ENCODE results near the gene NME9.

Gene NME9

GRCh38 chr3:138310494-138310893 lies 19.2 kb downstream of the NME9 start:
- H2AFZ ChIP-seq (ENCODE audit: low read length, unreplicated experiment) = no peak overlapping the region
- H3K36me3 ChIP-seq (ENCODE audit: insufficient read depth, low read length) = no peaks in the 10 kb centered on the region
- H3K4me3 ChIP-seq (ENCODE audit: low read depth, low read length) = no peak overlapping the region
- H3K27ac ChIP-seq (ENCODE audit: low read depth, low read length) = no peak overlapping the region
- peaks cover 10% of the 10 kb centered on the region for H3K4me1 ChIP-seq (ENCODE audit: control insufficient read depth, insufficient read depth, low read length, unreplicated experiment)
- H3K27me3 ChIP-seq (ENCODE audit: insufficient read depth, low read length) = no peaks in the 10 kb centered on the region
- H3K79me2 ChIP-seq (ENCODE audit: control insufficient read depth, insufficient read depth, low read length, unreplicated experiment) = no peaks in the 10 kb centered on the region

GRCh38 chr3:138308783-138309182 lies 20.9 kb downstream of the NME9 start:
- H2AFZ ChIP-seq (ENCODE audit: low read length, unreplicated experiment) = no peak overlapping the region
- H3K4me1 ChIP-seq (ENCODE audit: control insufficient read depth, insufficient read depth, low read length, unreplicated experiment) = no peaks in the 10 kb centered on the region
- no peaks in the 10 kb centered on the region for H3K27me3 ChIP-seq (ENCODE audit: insufficient read depth, low read length)
- H3K4me3 ChIP-seq (ENCODE audit: low read depth, low read length) = no peak overlapping the region
- no peaks in the 10 kb centered on the region for H3K36me3 ChIP-seq (ENCODE audit: insufficient read depth, low read length)
- no peaks in the 10 kb centered on the region for H3K79me2 ChIP-seq (ENCODE audit: control insufficient read depth, insufficient read depth, low read length, unreplicated experiment)
- H3K27ac ChIP-seq (ENCODE audit: low read depth, low read length) = no peak overlapping the region

GRCh38 chr3:138307899-138308298 lies 21.8 kb downstream of the NME9 start:
- Histone ChIP-seq H3K79me2 (ENCODE audit: control insufficient read depth, insufficient read depth, low read length, unreplicated experiment) (no peaks in the 10 kb centered on the region), H3K27ac (ENCODE audit: low read depth, low read length) (no peak overlapping the region), H3K4me3 (ENCODE audit: low read depth, low read length) (no peak overlapping the region), H3K36me3 (ENCODE audit: insufficient read depth, low read length) (no peaks in the 10 kb centered on the region), H2AFZ (ENCODE audit: low read length, unreplicated experiment) (no peak overlapping the region), H3K4me1 (ENCODE audit: control insufficient read depth, insufficient read depth, low read length, unreplicated experiment) (no peaks in the 10 kb centered on the region), H3K27me3 (ENCODE audit: insufficient read depth, low read length) (no peaks in the 10 kb centered on the region)

GRCh38 chr3:138303474-138303873 lies 26.2 kb downstream of the NME9 start:
- Histone ChIP-seq H3K4me3 (ENCODE audit: low read depth, low read length) (no peak overlapping the region), H3K4me1 (ENCODE audit: control insufficient read depth, insufficient read depth, low read length, unreplicated experiment) (no peaks in the 10 kb centered on the region), H3K36me3 (ENCODE audit: insufficient read depth, low read length) (peaks cover 1% of the 10 kb centered on the region; the same call in 1 of the 2 replicates), H3K27me3 (ENCODE audit: insufficient read depth, low read length) (no peaks in the 10 kb centered on the region), H2AFZ (ENCODE audit: low read length, unreplicated experiment) (no peak overlapping the region), H3K27ac (ENCODE audit: low read depth, low read length) (no peak overlapping the region), H3K79me2 (ENCODE audit: control insufficient read depth, insufficient read depth, low read length, unreplicated experiment) (no peaks in the 10 kb centered on the region)

GRCh38 chr3:138300647-138301046 lies 29.0 kb downstream of the NME9 start:
- Histone ChIP-seq H2AFZ (ENCODE audit: low read length, unreplicated experiment) (no peak overlapping the region), H3K79me2 (ENCODE audit: control insufficient read depth, insufficient read depth, low read length, unreplicated experiment) (no peaks in the 10 kb centered on the region), H3K36me3 (ENCODE audit: insufficient read depth, low read length) (peaks cover 11% of the 10 kb centered on the region; the same call in 1 of the 2 replicates), H3K4me3 (ENCODE audit: low read depth, low read length) (no peak overlapping the region), H3K4me1 (ENCODE audit: control insufficient read depth, insufficient read depth, low read length, unreplicated experiment) (no peaks in the 10 kb centered on the region), H3K27me3 (ENCODE audit: insufficient read depth, low read length) (no peaks in the 10 kb centered on the region), H3K27ac (ENCODE audit: low read depth, low read length) (no peak overlapping the region)

- no peak overlapping the region for H3K27ac ChIP-seq (ENCODE audit: low read depth, low read length)
- no peaks in the 10 kb centered on the region for H3K79me2 ChIP-seq (ENCODE audit: control insufficient read depth, insufficient read depth, low read length, unreplicated experiment)
- H2AFZ ChIP-seq (ENCODE audit: low read length, unreplicated experiment) = no peak overlapping the region
- H3K4me3 ChIP-seq (ENCODE audit: low read depth, low read length) = no peak overlapping the region
- no peaks in the 10 kb centered on the region for H3K27me3 ChIP-seq (ENCODE audit: insufficient read depth, low read length)
- peaks cover 21% of the 10 kb centered on the region for H3K36me3 ChIP-seq (ENCODE audit: insufficient read depth, low read length)
- H3K4me1 ChIP-seq (ENCODE audit: control insufficient read depth, insufficient read depth, low read length, unreplicated experiment) = no peaks in the 10 kb centered on the region
These were observed 31.8 kb downstream of the NME9 start for GRCh38 chr3:138297876-138298275.

- H2AFZ ChIP-seq (ENCODE audit: low read length, unreplicated experiment) = no peak overlapping the region
- H3K27ac ChIP-seq (ENCODE audit: low read depth, low read length) = no peak overlapping the region
- H3K79me2 ChIP-seq (ENCODE audit: control insufficient read depth, insufficient read depth, low read length, unreplicated experiment) = no peaks in the 10 kb centered on the region
- no peaks in the 10 kb centered on the region for H3K4me1 ChIP-seq (ENCODE audit: control insufficient read depth, insufficient read depth, low read length, unreplicated experiment)
- no peaks in the 10 kb centered on the region for H3K27me3 ChIP-seq (ENCODE audit: insufficient read depth, low read length)
- peaks cover 21% of the 10 kb centered on the region for H3K36me3 ChIP-seq (ENCODE audit: insufficient read depth, low read length)
- H3K4me3 ChIP-seq (ENCODE audit: low read depth, low read length) = no peak overlapping the region
These were observed 32.5 kb downstream of the NME9 start for GRCh38 chr3:138297059-138297607.

GRCh38 chr3:138296639-138297038 lies 33.0 kb downstream of the NME9 start:
- no peaks in the 10 kb centered on the region for H3K27me3 ChIP-seq (ENCODE audit: insufficient read depth, low read length)
- H3K4me3 ChIP-seq (ENCODE audit: low read depth, low read length) = no peak overlapping the region
- H3K4me1 ChIP-seq (ENCODE audit: control insufficient read depth, insufficient read depth, low read length, unreplicated experiment) = no peaks in the 10 kb centered on the region
- no peak overlapping the region for H2AFZ ChIP-seq (ENCODE audit: low read length, unreplicated experiment)
- H3K79me2 ChIP-seq (ENCODE audit: control insufficient read depth, insufficient read depth, low read length, unreplicated experiment) = no peaks in the 10 kb centered on the region
- H3K27ac ChIP-seq (ENCODE audit: low read depth, low read length) = no peak overlapping the region
- H3K36me3 ChIP-seq (ENCODE audit: insufficient read depth, low read length) = peaks cover 21% of the 10 kb centered on the region

- peaks cover 28% of the 10 kb centered on the region for H3K36me3 ChIP-seq (ENCODE audit: insufficient read depth, low read length)
- no peak overlapping the region for H3K4me3 ChIP-seq (ENCODE audit: low read depth, low read length)
- H3K79me2 ChIP-seq (ENCODE audit: control insufficient read depth, insufficient read depth, low read length, unreplicated experiment) = no peaks in the 10 kb centered on the region
These were observed 40.0 kb downstream of the NME9 start for GRCh38 chr3:138289701-138290100.

GRCh38 chr3:138289260-138289659 lies 40.4 kb downstream of the NME9 start:
- Histone ChIP-seq H2AFZ (ENCODE audit: low read length, unreplicated experiment) (no peak overlapping the region), H3K79me2 (ENCODE audit: control insufficient read depth, insufficient read depth, low read length, unreplicated experiment) (no peaks in the 10 kb centered on the region), H3K27me3 (ENCODE audit: insufficient read depth, low read length) (no peaks in the 10 kb centered on the region), H3K4me1 (ENCODE audit: control insufficient read depth, insufficient read depth, low read length, unreplicated experiment) (no peaks in the 10 kb centered on the region), H3K4me3 (ENCODE audit: low read depth, low read length) (no peak overlapping the region), H3K36me3 (ENCODE audit: insufficient read depth, low read length) (peaks cover 26% of the 10 kb centered on the region), H3K27ac (ENCODE audit: low read depth, low read length) (no peak overlapping the region)

More at GRCh38 chr3:138289701-138290100, 40.0 kb downstream of the NME9 start:
- Histone ChIP-seq H2AFZ (ENCODE audit: low read length, unreplicated experiment) (no peak overlapping the region), H3K27ac (ENCODE audit: low read depth, low read length) (no peak overlapping the region), H3K27me3 (ENCODE audit: insufficient read depth, low read length) (no peaks in the 10 kb centered on the region), H3K4me1 (ENCODE audit: control insufficient read depth, insufficient read depth, low read length, unreplicated experiment) (no peaks in the 10 kb centered on the region)

- Histone ChIP-seq H3K27me3 (ENCODE audit: insufficient read depth, low read length) (no peaks in the 10 kb centered on the region), H3K27ac (ENCODE audit: low read depth, low read length) (no peak overlapping the region), H3K4me1 (ENCODE audit: control insufficient read depth, insufficient read depth, low read length, unreplicated experiment) (no peaks in the 10 kb centered on the region), H3K79me2 (ENCODE audit: control insufficient read depth, insufficient read depth, low read length, unreplicated experiment) (no peaks in the 10 kb centered on the region), H3K4me3 (ENCODE audit: low read depth, low read length) (no peak overlapping the region), H2AFZ (ENCODE audit: low read length, unreplicated experiment) (no peak overlapping the region), H3K36me3 (ENCODE audit: insufficient read depth, low read length) (peaks cover 13% of the 10 kb centered on the region; the same call in 1 of the 2 replicates)
These were observed 44.6 kb downstream of the NME9 start for GRCh38 chr3:138284957-138285477.
